Gastroesophageal sphincter (tissue), 4 donors: ENCODE results near the gene SLC12A8. TPM values are rescaled to one million over a fixed set of nuclear protein-coding genes. Genes with fewer than 3 reads are reported as not detected.

Experiments used
- ATAC-seq: fragments of 150-250 bp; one replicate; pipeline ENCODE4 v1.9.1; 2016; ENCODE audit warnings: mild to moderate bottlenecking, moderate library complexity
- H3K27ac ChIP-seq, 4 donors: fragments of 200-600 bp; sonication (generic) in 3 of 4; 1 replicate in 3 of 4; 2 replicates in 1 of 4; pipeline ENCODE4 v1.5.1; 2016 to 2019
- H3K27me3 ChIP-seq: fragments of 200-600 bp; sonication (generic); one replicate; pipeline ENCODE4 v1.5.1; 2019
- H3K36me3 ChIP-seq, 2 donors: fragments of 200-600 bp; sonication (generic); one replicate each; pipeline ENCODE4 v1.5.1; 2019; ENCODE audit warnings: control low read depth in 1 of 2
- H3K4me1 ChIP-seq, 3 donors: fragments of 200-600 bp; sonication (generic); 1 replicate in 2 of 3; 2 replicates in 1 of 3; pipeline ENCODE4 v1.5.1; 2016 to 2019; ENCODE audit warnings: control low read depth in 2 of 3
- H3K4me3 ChIP-seq, 2 donors: fragments of 200-600 bp; sonication (generic); one replicate each; pipeline ENCODE4 v1.5.1; 2019; ENCODE audit warnings: mild to moderate bottlenecking in 1 of 2, moderate library complexity in 1 of 2
- H3K9me3 ChIP-seq, 3 donors: fragments of 200-600 bp; sonication (generic); one replicate each; pipeline ENCODE4 v1.5.1; 2017 to 2019; ENCODE audit warnings: control low read depth in 2 of 3
- CTCF ChIP-seq, 4 experiments: fragments of 200-600 bp in 2 of 4; fragments of 450-650 bp in 2 of 4; sonication (generic) in 1 of 4; IDR thresholded peaks; one replicate each; pipeline ENCODE4 v1.5.1; 2017 to 2019; ENCODE audit warnings: antibody characterized with exemption in 4 of 4, mild to moderate bottlenecking in 2 of 4, moderate library complexity in 2 of 4
- EP300 ChIP-seq: sonication (generic); formaldehyde crosslinking; IDR thresholded peaks from one replicate; pipeline ENCODE4 v1.6.1; 2017; ENCODE audit warnings: antibody characterized with exemption, mild to moderate bottlenecking
- POLR2A ChIP-seq, 2 donors: fragments of 450-650 bp; IDR thresholded peaks; one replicate each; pipeline ENCODE4 v1.6.1; 2017; ENCODE audit warnings: antibody characterized with exemption in 2 of 2, mild to moderate bottlenecking in 2 of 2, moderate library complexity in 1 of 2
- POLR2AphosphoS5 ChIP-seq: sonication (generic); formaldehyde crosslinking; IDR thresholded peaks from one replicate; pipeline ENCODE4 v1.6.1; 2017; ENCODE audit warnings: antibody characterized with exemption
- WGBS, 2 donors: methylation state at CpG; one replicate each; pipeline ENCODE4 v1.1.5; 2018; ENCODE audit warnings: low coverage in 1 of 2; 5-methylcytosine and 5-hydroxymethylcytosine counted together
- total RNA-seq, 4 donors: library from RNA; depleted of rRNA; stranded (reverse); fragments of >200 nt; gene quantifications; one replicate each; pipeline ENCODE4 v1.1.0, GENCODE V29; 2016

SLC12A8 gene
- total RNA-seq, 4 donors from 2014 or later, result 0.13 to 2.3 (median 0.54) TPM; not detected in 1

DNA sequence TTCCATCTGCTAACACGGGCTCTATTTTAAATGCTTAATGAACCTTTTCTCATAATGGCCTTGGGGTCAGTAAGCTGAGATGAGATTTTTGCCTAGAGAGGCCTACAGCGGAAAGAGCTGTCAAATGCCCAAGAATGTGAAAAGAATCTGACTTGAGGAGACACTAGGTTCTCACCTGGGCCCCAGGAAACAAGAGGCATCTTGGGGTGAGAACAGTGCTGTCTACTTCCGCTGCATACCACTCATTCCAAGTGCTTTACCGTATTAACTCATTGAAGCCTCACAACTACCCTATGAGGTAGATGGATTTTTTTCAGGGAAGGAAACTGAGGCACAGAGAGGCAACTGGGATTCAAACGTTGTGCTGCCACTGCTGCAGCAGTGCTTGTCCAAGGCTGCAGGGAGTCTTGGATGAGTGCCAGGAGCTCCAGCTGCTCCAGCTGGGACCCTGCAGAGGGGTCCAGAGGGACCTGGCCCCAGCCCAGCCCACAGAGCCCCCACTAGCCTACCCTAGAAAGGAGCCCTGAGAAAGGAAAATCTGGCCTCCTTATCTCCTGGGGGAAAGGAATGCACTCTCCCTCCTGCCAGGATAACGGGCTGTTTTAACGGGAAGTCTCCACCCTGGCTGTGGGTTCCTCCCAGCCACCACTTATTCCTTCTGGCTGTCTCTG is 68.4 kb downstream of the SLC12A8 start:
- Histone ChIP-seq H3K36me3 (no peaks in the 10 kb centered on the region), H3K9me3 (no peaks in the 10 kb centered on the region), H3K27me3 (no peaks in the 10 kb centered on the region), H3K27ac (peak overlapping the region in 3 of 4 donors; percentile 26 to 62 (median 48)), H3K4me1 (peaks cover 0 to 55% (median 33%) of the 10 kb centered on the region in 3 donors), H3K4me3 (no peak overlapping the region)
- TF ChIP-seq CTCF (IDR thresholded peaks at IDR 0.05) (no peak), POLR2AphosphoS5 (no peak), EP300 (no peak), POLR2A (IDR thresholded peaks at IDR 0.05) (no peak)
- no peak for ATAC-seq
- 41 to 86% methylated on average over 2 to 6 of the region's 7 CpGs for WGBS, 2 donors

GRCh38 chr3:125143538-125143937 is 69.0 kb downstream of the SLC12A8 start:
- no peaks in the 10 kb centered on the region for H3K9me3 ChIP-seq
- WGBS, 2 donors, result no CpG with 5 or more reads among the region's 3 CpGs
- H3K4me3 ChIP-seq, result no peak overlapping the region
- H3K27me3 ChIP-seq, result no peaks in the 10 kb centered on the region
- peak overlapping the region in 2 of 4 donors; percentile 48 to 62 for H3K27ac ChIP-seq
- no peaks in the 10 kb centered on the region for H3K36me3 ChIP-seq
- H3K4me1 ChIP-seq, result peaks cover 0 to 49% (median 31%) of the 10 kb centered on the region in 3 donors
- no peak for ATAC-seq
- TF ChIP-seq POLR2AphosphoS5 (no peak), CTCF (IDR thresholded peaks at IDR 0.05) (no peak), POLR2A (IDR thresholded peaks at IDR 0.05) (no peak), EP300 (no peak)

DNA sequence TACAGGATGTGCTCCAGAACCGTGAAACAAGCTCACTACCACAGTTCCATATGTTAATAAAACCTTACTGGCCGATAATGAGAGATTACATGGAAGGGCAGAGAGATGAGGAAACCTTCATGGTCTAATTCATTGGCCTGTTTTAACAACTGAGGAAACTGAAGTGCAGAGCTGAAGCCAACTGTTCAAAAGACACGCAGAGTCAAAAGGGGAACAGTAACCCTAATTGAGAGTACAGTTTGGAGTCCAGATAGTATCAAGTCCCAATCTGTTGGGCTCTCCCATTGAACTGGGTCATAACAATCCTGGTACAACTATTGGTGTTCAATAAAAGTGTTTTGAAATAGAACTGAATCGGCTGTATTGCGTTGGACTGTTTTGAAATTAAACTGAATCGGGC is 69.6 kb downstream of the SLC12A8 start:
- H3K27me3 ChIP-seq, result no peaks in the 10 kb centered on the region
- peaks cover 0 to 44% (median 30%) of the 10 kb centered on the region in 3 donors for H3K4me1 ChIP-seq
- no peaks in the 10 kb centered on the region for H3K9me3 ChIP-seq
- whole genome bisulfite sequencing, 2 donors, result 93 to 94% methylated on average over 3 to 6 of the region's 6 CpGs
- ATAC-seq, result no peak
- no peaks in the 10 kb centered on the region for H3K36me3 ChIP-seq
- H3K27ac ChIP-seq, result peak overlapping the region in 2 of 4 donors; percentile 62 to 76
- no peak overlapping the region for H3K4me3 ChIP-seq
- TF ChIP-seq EP300 (no peak), CTCF (IDR thresholded peaks at IDR 0.05) (no peak), POLR2A (IDR thresholded peaks at IDR 0.05) (no peak), POLR2AphosphoS5 (no peak)

- H3K9me3 ChIP-seq, result no peaks in the 10 kb centered on the region
- H3K4me3 ChIP-seq, result no peak overlapping the region
- H3K36me3 ChIP-seq, result no peaks in the 10 kb centered on the region
- peak overlapping the region in 3 of 4 donors; percentile 56 to 76 (median 62) for H3K27ac ChIP-seq
- H3K27me3 ChIP-seq, result no peaks in the 10 kb centered on the region
- TF ChIP-seq CTCF (IDR thresholded peaks at IDR 0.05) (no peak), EP300 (no peak), POLR2AphosphoS5 (no peak), POLR2A (IDR thresholded peaks at IDR 0.05) (no peak)
- peaks cover 0 to 44% (median 30%) of the 10 kb centered on the region in 3 donors for H3K4me1 ChIP-seq
- ATAC-seq, result no peak
- WGBS, 2 donors, result 89% methylated on average over 12 of the region's 12 CpGs; no CpG with 5 or more reads in 1 of the 2 donors
These were observed 70.1 kb downstream of the SLC12A8 start for GRCh38 chr3:125142420-125142778.
